ENCODE results near the gene CTDSP2. TPM values are rescaled to one million over a fixed set of nuclear protein-coding genes. Genes with fewer than 3 reads are reported as not detected.

The CTDSP2 gene
- total RNA-seq, 1 donor from 2014 or later = 71.2 TPM

DNA sequence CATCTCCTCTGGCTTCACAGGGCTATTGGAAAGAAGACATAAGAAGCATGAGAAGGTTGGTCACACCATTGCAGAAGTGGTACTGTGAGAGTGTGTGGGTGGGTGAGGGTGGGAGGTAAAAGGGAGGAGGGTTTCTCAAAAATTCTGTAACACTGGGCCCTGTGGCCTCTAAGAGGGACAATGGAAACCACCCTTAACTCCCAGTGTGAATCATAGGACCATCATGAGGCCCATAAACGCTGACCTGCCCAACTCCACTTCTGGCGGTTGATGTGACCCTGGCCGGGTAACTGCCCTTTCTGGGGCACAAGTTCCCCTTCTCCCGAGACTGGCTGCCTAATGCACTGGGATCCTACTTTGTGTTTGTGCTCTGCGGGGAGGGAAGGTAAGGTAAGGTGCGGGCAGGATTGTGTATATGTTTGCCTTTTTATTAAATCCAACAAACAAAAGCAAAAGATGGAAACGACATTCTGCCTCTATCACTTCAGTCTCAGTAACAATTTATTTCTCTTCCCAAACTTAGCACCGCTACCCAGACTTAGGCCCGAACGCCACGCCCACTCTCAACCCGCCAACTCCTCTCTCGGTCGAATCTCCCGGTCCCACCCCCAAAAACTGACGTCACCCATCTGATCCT lies 75.2 kb downstream of the CTDSP2 start:
- DNase-seq (ENCODE audit: low read depth) = no peak
- Histone ChIP-seq H3K27me3 (ENCODE audit: control insufficient read depth, insufficient read depth, low read length) (peaks cover under 1% of the 10 kb centered on the region), H3K36me3 (ENCODE audit: control insufficient read depth, insufficient read depth, low read length) (no peaks in the 10 kb centered on the region), H3K4me3 (ENCODE audit: low read depth, low read length) (peak overlapping the region; percentile 70)
- TF ChIP-seq, protein P1, sequence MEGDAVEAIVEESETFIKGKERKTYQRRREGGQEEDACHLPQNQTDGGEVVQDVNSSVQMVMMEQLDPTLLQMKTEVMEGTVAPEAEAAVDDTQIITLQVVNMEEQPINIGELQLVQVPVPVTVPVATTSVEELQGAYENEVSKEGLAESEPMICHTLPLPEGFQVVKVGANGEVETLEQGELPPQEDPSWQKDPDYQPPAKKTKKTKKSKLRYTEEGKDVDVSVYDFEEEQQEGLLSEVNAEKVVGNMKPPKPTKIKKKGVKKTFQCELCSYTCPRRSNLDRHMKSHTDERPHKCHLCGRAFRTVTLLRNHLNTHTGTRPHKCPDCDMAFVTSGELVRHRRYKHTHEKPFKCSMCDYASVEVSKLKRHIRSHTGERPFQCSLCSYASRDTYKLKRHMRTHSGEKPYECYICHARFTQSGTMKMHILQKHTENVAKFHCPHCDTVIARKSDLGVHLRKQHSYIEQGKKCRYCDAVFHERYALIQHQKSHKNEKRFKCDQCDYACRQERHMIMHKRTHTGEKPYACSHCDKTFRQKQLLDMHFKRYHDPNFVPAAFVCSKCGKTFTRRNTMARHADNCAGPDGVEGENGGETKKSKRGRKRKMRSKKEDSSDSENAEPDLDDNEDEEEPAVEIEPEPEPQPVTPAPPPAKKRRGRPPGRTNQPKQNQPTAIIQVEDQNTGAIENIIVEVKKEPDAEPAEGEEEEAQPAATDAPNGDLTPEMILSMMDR (IDR thresholded peaks at IDR 0.05; ENCODE audit: insufficient read depth, low read length, poor library complexity, severe bottlenecking) = no peak

DNA sequence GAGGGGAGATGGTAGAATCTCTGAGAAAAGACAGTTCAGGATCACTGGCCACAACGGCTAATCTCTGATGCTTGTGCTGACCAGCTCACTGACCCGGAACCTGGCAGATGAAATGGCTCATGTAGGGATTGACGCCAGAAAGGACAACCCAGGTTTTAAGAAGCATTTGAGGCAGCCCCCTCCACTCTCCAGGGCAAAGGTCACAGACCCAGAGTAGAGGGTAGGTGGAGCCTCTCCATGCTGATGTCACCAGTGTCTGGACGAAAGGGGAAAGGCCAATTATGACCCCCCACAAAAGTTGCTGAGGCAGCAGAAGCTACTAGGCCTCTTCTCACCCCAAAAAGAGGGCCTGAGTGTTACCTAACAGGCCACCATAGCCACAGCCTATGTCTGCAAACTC lies 75.8 kb downstream of the CTDSP2 start:
- no peak for DNase-seq (ENCODE audit: low read depth)
- Histone ChIP-seq H3K36me3 (ENCODE audit: control insufficient read depth, insufficient read depth, low read length) (no peaks in the 10 kb centered on the region), H3K27me3 (ENCODE audit: control insufficient read depth, insufficient read depth, low read length) (peaks cover 7% of the 10 kb centered on the region), H3K4me3 (ENCODE audit: low read depth, low read length) (no peak overlapping the region)
- TF ChIP-seq, protein P1 (IDR thresholded peaks at IDR 0.05; ENCODE audit: insufficient read depth, low read length, poor library complexity, severe bottlenecking) = no peak

Other genes with a start within 250 kb of the CTDSP2 start
- gene DTX3, start 241.9 kb downstream of the CTDSP2 start, total RNA-seq = 27.3 and 34.1 TPM in 2 replicates
- gene ARHGEF25, start 235.3 kb downstream of the CTDSP2 start, total RNA-seq = 2.3 and 2.4 TPM in 2 replicates
- 0.48 and 2.2 TPM in 2 replicates for gene B4GALNT1, start 213.5 kb downstream of the CTDSP2 start, total RNA-seq
- 268 and 310 TPM in 2 replicates for gene OS9, start 152.6 kb downstream of the CTDSP2 start, total RNA-seq
- gene AGAP2, start 108.0 kb downstream of the CTDSP2 start, total RNA-seq = under 0.01 TPM in 1 of 2 replicates, not detected in the other
- 39.6 and 77.1 TPM in 2 replicates for gene TSPAN31, start 101.7 kb downstream of the CTDSP2 start, total RNA-seq
- 257 and 298 TPM in 2 replicates for gene CDK4, start 94.4 kb downstream of the CTDSP2 start, total RNA-seq
- 15.1 and 16.7 TPM in 2 replicates for gene MARCHF9, start 91.6 kb downstream of the CTDSP2 start, total RNA-seq
- 4.3 and 5.2 TPM in 2 replicates for gene CYP27B1, start 79.7 kb downstream of the CTDSP2 start, total RNA-seq
- 20.3 and 22.4 TPM in 2 replicates for gene METTL1, start 74.6 kb downstream of the CTDSP2 start, total RNA-seq
- gene EEF1AKMT3, start 74.1 kb downstream of the CTDSP2 start, total RNA-seq = 7.3 and 11.3 TPM in 2 replicates
- 21.5 and 31.5 TPM in 2 replicates for gene TSFM, start 63.9 kb downstream of the CTDSP2 start, total RNA-seq
- gene AVIL, start 28.0 kb downstream of the CTDSP2 start, total RNA-seq = 0.17 and 3.0 TPM in 2 replicates
- 7.7 and 8.0 TPM in 2 replicates for gene ATP23, start 94.8 kb upstream of the CTDSP2 start, total RNA-seq

Data from kidney epithelial cell (primary cell).